Renal cortical epithelial cell (primary cell): ENCODE results near the gene SLC16A3. TPM values are rescaled to one million over a fixed set of nuclear protein-coding genes. Genes with fewer than 3 reads are reported as not detected.

Experiments
- DNase-seq: peaks from one replicate; pipeline ENCODE4 v3.0.0-alpha.2; 2011; ENCODE audit warnings: low read depth
- total RNA-seq: library from RNA; depleted of rRNA; stranded (reverse); fragments of >200 nt; gene quantifications from 2 replicates; pipeline ENCODE4 v1.2.3, GENCODE V29; 2014

SLC16A3 gene
- total RNA-seq, 1 donor from 2014 or later: 393 TPM

- DNase-seq: peak; percentile 94
These were observed 38.9 kb downstream of the SLC16A3 start for GRCh38 chr17:82267575-82268379.

DNA sequence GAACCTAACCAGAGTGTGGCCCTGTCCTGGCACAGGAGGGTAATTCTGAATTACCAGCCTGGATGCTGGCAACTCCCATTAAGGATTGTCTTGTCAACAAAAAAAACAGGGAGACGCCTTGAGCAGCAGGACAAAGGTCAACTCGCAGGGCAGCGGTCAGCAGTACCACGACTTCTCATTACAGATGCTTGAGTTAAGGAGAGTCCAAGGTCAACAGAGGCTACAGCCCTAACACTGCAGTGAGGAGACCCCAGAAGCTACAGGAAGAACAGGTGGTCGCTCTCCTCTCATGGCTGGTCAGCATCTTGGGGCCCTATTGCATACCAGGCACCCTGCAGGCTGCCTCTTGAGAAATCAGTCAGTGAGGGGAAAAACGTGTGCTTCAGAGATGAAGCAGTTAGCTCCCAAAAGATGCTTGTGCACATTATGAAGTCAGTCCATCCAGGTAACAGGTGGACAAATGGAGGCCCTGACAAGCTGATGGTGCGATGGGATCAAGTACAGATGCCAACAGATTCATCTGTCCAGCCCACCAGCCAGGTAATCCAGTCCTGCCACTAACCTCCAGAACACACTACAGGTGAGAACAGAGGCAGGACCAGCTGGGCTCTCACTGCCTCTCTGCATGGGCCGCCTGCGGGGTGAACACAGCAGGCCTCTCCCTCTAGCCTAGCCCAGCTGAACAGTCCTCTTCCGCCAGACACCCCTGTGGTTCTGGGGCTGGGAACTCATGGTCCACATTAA, 40.5 kb downstream of the SLC16A3 start:
- DNase-seq: no peak

DNA sequence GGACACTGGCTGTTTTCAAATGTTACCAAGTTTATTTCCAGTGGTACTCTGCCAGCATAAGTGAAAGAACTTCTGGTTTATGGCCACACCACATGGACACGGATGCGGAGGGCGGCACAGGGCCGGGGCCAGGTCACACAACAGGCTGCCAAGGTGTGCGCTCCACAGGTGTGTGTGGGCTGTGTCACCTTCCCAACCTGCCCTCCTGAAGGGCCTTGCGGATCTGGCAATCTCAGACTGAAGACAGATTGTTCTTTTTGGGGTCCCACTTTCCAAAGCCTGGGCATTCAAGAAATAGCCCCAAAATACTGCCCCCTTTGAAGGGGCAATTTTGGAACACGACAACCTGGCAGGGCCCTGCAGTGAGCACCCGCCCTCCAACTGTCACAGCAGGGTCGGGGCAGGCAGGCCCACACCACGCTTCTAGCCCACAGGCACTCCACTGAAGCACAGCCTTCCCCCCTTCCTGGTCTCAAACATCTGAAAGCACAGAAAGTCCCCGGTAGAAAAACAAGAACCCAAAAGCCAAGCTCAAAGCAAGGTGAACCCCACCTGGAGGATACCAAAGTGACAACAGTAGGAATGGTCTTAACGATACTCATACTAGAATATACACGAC, 41.1 kb downstream of the SLC16A3 start:
- DNase-seq: no peak

DNA sequence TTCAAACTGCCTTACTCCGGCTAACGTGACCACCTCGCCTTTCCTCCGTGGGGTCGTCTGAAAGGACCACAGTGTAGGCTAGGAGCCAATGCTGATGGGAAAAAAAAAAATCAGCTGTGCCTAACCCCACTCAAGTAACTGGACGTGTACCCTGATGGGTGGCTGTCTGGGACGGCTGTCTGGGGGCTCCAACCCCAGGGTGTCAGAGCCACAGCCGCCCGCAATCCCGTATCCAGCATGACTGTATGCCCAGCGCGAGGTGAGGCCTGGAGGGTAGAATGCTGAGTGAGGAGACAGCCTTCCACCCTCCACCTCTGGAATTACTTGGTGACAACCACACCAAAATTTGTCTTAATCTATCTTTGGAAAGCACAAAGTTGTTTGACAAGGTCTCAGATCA, 41.8 kb downstream of the SLC16A3 start:
- no peak for DNase-seq

GRCh38 chr17:82271401-82271800, 42.6 kb downstream of the SLC16A3 start:
- DNase-seq: no peak

DNA sequence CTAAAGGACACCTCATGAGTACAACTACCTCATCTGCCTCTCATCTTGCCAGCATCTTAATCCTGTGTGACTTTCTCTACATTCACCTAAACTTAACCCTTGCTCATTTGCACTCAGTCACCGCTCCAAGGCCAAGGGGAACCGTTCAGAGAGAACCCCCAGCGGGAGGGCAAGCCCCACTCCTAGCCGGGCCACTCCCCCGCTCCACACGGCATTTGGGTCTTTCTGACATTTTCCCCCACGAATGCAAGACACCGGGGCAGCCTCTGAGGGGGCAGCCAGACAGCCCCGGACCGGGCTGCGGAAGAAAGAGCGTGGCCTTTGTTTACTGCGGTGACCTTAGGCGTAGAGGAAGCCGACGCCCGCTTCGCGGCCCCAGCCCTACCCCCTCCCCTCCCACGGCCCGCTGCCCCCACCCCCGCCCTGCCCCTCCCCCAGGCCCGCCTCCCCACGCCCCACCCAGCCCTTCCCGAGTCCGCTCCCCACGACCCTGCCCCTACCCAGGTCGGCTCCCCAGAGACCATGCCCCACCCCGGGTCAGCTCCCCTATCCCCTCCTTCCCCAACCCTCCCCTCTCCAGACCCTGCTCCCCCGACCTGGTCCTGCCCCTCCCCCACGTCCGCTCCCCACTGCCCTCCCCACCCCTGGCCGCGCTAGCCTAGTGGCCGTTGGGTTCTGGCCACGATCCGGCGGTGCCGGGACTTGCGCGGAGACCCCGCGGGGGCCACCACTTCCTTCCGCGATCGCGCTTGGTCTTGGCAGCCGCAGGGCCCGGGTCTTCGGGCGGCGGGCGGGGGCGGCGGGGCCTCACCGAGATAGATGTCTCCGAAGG, 43.9 kb downstream of the SLC16A3 start:
- no peak for DNase-seq

GRCh38 chr17:82273327-82274133, 44.7 kb downstream of the SLC16A3 start, which contains the start of gene CSNK1D:
TSS of gene CSNK1D (minus strand) at chr17:82273700. CDS start at chr17:82273381, 319 bp downstream.
- peak; percentile 47 for DNase-seq

DNA sequence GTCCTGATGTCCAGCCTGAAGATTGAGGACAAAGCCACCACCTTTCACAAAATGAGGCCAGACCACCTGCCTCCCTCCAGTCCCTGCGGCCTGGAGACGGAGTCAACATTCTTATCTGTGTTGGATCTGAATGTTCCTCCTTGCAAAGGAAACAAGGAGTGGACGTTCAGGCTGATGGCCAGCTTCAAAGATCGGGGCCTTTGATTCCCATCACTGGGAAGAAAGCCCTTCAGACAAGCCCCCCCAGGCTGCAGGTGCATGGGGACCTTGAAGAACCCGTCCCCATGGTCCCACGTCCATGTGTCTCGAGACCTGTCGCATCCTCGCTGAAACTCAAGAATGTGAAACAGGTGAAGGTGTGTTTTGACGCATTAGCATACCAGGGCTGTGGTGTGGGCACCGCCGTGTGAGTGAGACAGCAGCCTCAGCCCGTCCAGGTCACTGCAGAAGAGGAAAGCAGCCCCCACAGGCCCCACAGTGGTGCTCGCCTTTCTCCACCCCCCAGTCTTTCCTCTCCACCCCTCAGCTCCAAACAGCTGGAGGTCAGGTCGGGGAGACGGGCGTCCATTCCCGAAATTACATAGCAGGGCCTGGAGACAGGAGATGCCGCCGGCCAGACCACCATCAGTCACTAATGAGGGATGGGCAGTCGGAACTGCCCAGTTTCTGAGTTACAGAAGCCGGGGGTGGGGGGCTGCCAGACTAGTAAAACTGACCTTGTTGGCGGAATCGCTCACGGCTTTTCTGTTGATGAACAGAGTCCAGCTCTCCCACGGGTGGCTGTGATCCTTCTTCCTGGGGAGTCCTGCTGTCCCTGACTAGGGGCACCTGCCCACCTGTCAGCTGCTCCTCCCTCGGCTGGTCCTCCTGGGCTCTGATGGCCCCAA, 45.5 kb downstream of the SLC16A3 start:
- no peak for DNase-seq

- DNase-seq: no peak
These were observed 46.5 kb downstream of the SLC16A3 start for GRCh38 chr17:82275326-82275725.

DNA sequence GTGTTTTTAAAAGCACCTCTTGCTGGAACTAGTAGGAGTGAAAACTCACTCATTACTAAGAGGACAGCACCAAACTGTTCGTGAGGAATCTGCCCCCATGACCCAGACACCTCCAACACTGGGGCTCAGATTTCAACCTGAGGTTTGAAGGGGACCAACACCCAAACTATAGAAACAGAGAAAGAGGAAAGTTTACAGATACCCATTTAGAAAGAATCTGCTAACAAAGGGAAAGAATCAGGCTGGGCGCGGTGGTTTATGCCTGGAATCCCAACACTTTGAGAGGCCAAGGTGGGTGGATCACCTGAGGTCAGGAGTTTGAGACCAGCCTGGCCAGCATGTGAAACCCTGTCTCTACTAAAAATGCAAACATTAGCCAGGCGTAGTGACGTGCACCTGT, 48.1 kb downstream of the SLC16A3 start:
- DNase-seq: no peak

GRCh38 chr17:82277851-82278250, 49.0 kb downstream of the SLC16A3 start:
- DNase-seq: no peak

DNA sequence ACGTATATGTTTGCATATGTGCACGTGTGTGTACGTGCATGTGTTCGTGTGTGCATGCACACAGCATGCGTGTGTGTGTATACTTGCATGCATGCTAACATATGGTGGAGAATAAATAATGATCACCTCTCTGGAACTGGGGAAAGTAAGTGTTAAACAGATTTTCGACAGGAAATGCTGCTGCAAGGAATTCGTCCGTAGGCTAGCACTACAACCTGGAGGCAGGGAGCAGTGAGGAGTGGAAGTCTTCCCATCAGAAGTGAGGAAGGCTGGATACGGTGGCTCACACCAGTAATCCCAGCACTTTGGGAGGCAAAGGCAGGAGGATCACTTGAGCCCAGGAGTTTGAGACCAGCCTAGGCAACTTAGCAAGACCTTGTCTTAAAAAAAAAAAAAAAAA, 49.5 kb downstream of the SLC16A3 start:
- no peak for DNase-seq

DNA sequence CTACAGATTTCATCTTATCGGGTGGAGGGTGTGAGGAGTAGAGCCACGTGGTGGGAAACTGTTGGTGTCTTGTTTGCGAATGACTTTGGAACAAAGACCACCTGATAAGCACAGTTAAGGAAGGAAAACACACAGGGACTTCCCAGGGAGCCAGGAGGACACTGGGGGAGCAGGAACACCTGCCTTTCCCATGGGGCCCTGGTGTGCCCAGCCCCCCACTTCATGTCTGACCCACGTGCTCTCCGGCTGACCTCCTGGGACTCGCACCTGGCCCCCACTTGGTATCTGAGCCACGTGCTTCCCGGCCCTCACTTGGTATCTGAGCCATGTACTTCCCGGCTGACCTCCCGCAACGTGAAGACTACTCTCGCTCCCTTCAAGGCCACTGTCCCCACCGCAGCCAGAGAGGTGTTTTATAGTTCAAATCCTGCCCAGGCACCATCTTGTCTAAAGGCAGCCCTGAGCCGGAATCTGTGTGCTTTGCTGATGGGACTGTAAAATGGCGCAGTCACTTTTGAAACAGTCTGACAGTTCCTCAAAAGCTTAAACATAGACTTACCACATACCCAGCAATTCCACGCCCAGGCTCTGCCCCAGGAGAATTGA, 50.0 kb downstream of the SLC16A3 start:
- no peak for DNase-seq

- no peak for DNase-seq
These were observed 51.7 kb downstream of the SLC16A3 start for GRCh38 chr17:82280537-82280936.

DNA sequence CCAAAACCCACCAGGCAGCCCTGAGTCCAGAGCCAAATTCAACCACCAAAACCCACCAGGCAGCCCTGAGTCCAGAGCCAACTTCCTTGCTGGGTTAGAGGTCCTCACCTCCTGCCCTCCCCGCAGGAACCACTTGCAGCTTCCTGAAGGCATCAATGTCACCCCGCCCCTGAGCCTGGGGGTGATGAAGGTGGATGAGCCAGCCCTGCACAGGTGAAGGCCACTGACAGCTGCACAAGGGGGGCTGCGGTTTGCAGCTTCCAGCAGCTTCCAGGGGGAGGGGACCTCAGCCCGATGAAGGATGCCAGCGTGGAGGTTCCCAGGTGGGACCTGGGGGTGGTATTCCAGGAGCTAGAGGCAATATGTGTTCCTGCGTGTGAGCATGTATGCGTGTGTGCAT, 52.2 kb downstream of the SLC16A3 start:
- DNase-seq: no peak

- peak; percentile 92 for DNase-seq
These were observed 52.8 kb downstream of the SLC16A3 start for GRCh38 chr17:82281502-82282238.

DNA sequence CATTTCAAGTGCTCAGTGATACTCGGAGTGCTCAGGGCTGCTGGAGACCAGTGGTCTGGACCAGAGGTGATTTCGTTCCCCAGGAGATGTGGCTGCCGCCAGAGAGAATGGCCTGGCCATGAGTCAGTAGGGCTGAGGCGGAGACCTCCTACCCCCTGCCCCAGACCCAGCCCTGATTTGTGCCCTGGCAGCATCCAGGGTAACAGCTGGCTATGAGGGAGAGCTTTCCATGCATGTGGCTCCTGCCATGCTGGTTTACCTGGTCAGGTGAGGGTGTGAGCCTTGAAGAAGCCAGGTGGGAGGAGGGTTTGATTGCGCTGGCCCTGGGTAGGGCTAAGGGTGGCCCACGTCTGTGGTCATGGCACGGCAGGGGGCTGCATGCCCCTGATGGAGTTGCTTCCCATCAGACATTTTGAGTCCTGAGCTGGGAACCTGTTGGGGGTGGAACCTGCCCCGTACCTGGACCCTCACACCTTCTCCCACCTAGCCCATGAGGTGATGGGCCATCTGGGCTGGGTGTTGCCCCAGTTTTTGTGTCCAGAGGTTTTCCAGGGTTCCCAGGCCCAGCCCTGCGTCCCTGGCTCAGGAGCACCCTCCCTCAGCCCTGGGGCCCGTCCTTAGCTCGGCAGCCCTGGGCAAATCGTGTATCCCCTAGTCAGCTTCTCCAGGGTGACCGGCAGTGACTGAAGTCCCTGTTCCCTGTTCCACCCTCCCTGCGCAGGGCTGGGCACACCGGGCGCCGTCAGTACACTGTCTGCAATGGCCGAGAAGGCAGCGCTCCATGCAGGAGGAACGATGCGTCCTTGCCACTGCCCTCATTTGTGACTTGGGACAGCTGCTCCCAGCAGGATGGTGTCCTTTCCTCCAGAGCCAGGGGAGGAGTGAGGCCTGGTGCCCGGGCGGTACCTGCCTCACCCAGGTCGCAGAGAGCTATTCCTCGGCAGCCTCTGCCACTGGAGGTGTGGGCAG, 53.7 kb downstream of the SLC16A3 start:
- DNase-seq: no peak
